T-cell (primary cell): ENCODE data around the gene APBB2. TPM values are rescaled to one million over a fixed set of nuclear protein-coding genes. Genes with fewer than 3 reads are reported as not detected.
"Not testable (repeated sequence)": the region's sequence is repeated elsewhere in the genome, so short reads cannot be mapped to it uniquely, and the experiment has no call there.

Source experiments
- ATAC-seq, 4 experiments: fragments of 200-7000 bp in 3 of 4; fragments of 150-1000 bp in 1 of 4; cut with Tn5 transposase; replicated peaks in 1 of 4; 1 replicate in 3 of 4; 2 replicates in 1 of 4; pipeline ENCODE4 v1.10.0; 2021; ENCODE audit warnings: moderate library complexity in 3 of 4, mild to moderate bottlenecking in 2 of 4, moderate number of reproducible peaks in 1 of 4
- CTCF ChIA-PET, 2 donors: fragments of 300-600 bp; sonication (Branson Sonifier 250); formaldehyde crosslinking; loops; one replicate each; lab custom pipeline; 2022; ENCODE audit warnings: antibody characterized with exemption in 2 of 2; lab: Charles Lee
- POLR2A ChIA-PET, 2 donors: fragments of 300-600 bp; sonication (Branson Sonifier 250); formaldehyde crosslinking; loops; one replicate each; lab custom pipeline; 2022; ENCODE audit warnings: antibody characterized with exemption in 2 of 2; lab: Charles Lee
- DNase-seq, 35 experiments: peaks; one replicate each; pipeline versions ENCODE4 v3.0.0 to v3.0.0-alpha.2; 2013 to 2023
- H3K27ac ChIP-seq: one replicate; pipeline ENCODE4 v1.5.1; 2013; ENCODE audit warnings: low read length
- H3K27me3 ChIP-seq, 2 experiments: replicated peaks in 1 of 2; 1 replicate in 1 of 2; 2 replicates in 1 of 2; pipeline versions ENCODE4 v1.6.1 to v1.7.0; 2013; ENCODE audit warnings: low read length in 1 of 2, mixed read lengths in 1 of 2; ENCODE audit not compliant: control insufficient read depth in 2 of 2, insufficient read depth in 2 of 2; ENCODE audit errors: extremely low read depth in 1 of 2
- H3K36me3 ChIP-seq, 2 donors: 1 replicate in 1 of 2; 2 replicates in 1 of 2; pipeline versions ENCODE4 v1.6.1 to v1.7.0; 2013; ENCODE audit warnings: low read length in 1 of 2; ENCODE audit not compliant: control insufficient read depth in 2 of 2, insufficient read depth in 1 of 2; ENCODE audit errors: extremely low read depth in 1 of 2
- H3K4me1 ChIP-seq, 2 experiments: 1 replicate in 1 of 2; 2 replicates in 1 of 2; pipeline versions ENCODE4 v1.6.1 to v1.7.0; 2013; ENCODE audit warnings: low read length in 2 of 2, mixed read lengths in 1 of 2; ENCODE audit not compliant: insufficient read depth in 2 of 2, control insufficient read depth in 1 of 2; ENCODE audit errors: extremely low read depth in 1 of 2
- H3K4me3 ChIP-seq, 2 donors: 1 replicate in 1 of 2; 2 replicates in 1 of 2; pipeline versions ENCODE4 v1.5.1 to v1.7.0; 2013; ENCODE audit warnings: mild to moderate bottlenecking in 2 of 2, low read length in 1 of 2, moderate library complexity in 1 of 2; ENCODE audit not compliant: control insufficient read depth in 1 of 2; ENCODE audit errors: extremely low read depth in 1 of 2
- H3K9me3 ChIP-seq: 2 replicates; pipeline ENCODE4 v1.7.0; 2013
- H3K27ac Mint-ChIP-seq, 2 donors: one replicate each; pipeline ENCODE4 v1.8.0; 2020 to 2021; ENCODE audit warnings: mild to moderate bottlenecking in 2 of 2, mixed read lengths in 2 of 2
- H3K27me3 Mint-ChIP-seq, 2 donors: one replicate each; pipeline ENCODE4 v1.8.0; 2021 to 2022; ENCODE audit warnings: mixed read lengths in 2 of 2
- H3K36me3 Mint-ChIP-seq: one replicate; pipeline ENCODE4 v1.8.0; 2021; ENCODE audit warnings: mixed read lengths
- H3K4me1 Mint-ChIP-seq, 3 donors: one replicate each; pipeline ENCODE4 v1.8.0; 2020 to 2022; ENCODE audit warnings: mixed read lengths in 3 of 3, mild to moderate bottlenecking in 1 of 3
- H3K4me3 Mint-ChIP-seq, 3 donors: one replicate each; pipeline ENCODE4 v1.8.0; 2020 to 2022; ENCODE audit warnings: mild to moderate bottlenecking in 3 of 3, mixed read lengths in 3 of 3, moderate library complexity in 3 of 3
- H3K9me3 Mint-ChIP-seq, 3 donors: one replicate each; pipeline ENCODE4 v1.8.0; 2020 to 2022; ENCODE audit warnings: mixed read lengths in 3 of 3
- WGBS: methylation state at CpG from one replicate; pipeline ENCODE4 v1.1.5; 2013; ENCODE audit warnings: missing lambda C conversion rate; ENCODE audit not compliant: insufficient coverage; 5-methylcytosine and 5-hydroxymethylcytosine counted together
- total RNA-seq, 35 experiments: library from RNA in 6 of 35; stranded (reverse) in 6 of 35; fragments of 120-200 nt in 1 of 35; gene quantifications; one replicate each; pipeline versions ENCODE4 v1.2.1 to v1.2.4 and lab custom pipeline; 2013 to 2026

Gene APBB2
- total RNA-seq, 5 donors from 2014 or later (not counting 1 experiment from before 2014, with no cell fraction given), result 0.23 to 1.6 (median 0.70) TPM

DNA sequence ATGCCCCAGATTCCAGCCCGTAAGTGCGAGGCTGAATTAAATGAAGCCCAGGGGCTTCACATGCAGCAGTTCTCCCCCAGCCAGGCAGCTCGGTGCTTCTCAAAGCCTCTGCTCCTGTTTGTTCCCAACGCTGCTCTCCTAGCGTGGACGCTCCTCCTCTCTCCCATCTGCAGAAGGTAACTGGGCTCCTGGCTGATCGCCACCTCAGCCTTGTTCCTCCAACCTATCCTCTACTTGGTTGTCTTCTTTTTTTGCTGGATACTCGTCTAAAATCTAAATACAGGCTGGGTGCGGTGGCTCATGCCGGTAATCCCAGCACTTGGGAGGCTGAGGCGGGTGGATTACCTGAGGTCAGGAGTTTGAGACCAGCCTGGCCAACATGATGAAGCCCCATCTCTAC is 394.2 kb downstream of the APBB2 start:
- Mint-ChIP-seq H3K4me3 (no peak overlapping the region), H3K9me3 (no peaks in the 10 kb centered on the region), H3K36me3 (no peaks in the 10 kb centered on the region), H3K27ac (no peak overlapping the region), H3K4me1 (no peaks in the 10 kb centered on the region), H3K27me3 (no peaks in the 10 kb centered on the region)
- Histone ChIP-seq H3K36me3 (no peaks in the 10 kb centered on the region), H3K27ac (no peak overlapping the region), H3K4me3 (no peak overlapping the region), H3K9me3 (no peaks in the 10 kb centered on the region), H3K4me1 (no peaks in the 10 kb centered on the region), H3K27me3 (no peaks in the 10 kb centered on the region)
- no peak for ATAC-seq
- ChIA-PET POLR2A (no interaction called here), CTCF (no interaction called here)
- no peak for DNase-seq
- 94% methylated on average over 6 of the region's 11 CpGs for WGBS

DNA sequence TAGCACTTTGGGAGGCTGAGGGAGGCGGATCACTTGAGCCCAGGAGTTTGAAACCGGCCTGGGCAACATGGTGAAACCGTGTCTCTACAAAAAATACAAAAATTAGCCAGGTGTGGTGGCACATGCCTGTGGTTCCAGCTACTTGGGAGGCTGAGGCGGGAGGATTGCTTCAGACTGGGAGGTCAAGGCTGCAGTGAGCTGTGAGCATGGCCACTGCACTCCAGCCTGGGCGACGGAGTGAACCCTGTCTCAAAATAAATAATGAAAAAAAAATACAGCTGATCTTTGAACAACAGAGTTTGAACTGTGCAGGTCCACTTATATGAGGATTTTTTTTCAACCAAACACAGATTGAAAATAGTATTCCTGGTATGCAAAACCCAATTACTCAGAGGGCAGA is 397.2 kb downstream of the APBB2 start:
- WGBS, result 86% methylated on average over 2 of the region's 6 CpGs
- H3K4me3 Mint-ChIP-seq, H3K36me3 Mint-ChIP-seq, H3K36me3 ChIP-seq, DNase-seq, H3K9me3 ChIP-seq, ATAC-seq, H3K9me3 Mint-ChIP-seq, POLR2A ChIA-PET, H3K27me3 Mint-ChIP-seq, H3K27me3 ChIP-seq, H3K4me1 Mint-ChIP-seq, H3K27ac Mint-ChIP-seq, H3K4me3 ChIP-seq, H3K27ac ChIP-seq, CTCF ChIA-PET, H3K4me1 ChIP-seq: not testable (repeated sequence)

DNA sequence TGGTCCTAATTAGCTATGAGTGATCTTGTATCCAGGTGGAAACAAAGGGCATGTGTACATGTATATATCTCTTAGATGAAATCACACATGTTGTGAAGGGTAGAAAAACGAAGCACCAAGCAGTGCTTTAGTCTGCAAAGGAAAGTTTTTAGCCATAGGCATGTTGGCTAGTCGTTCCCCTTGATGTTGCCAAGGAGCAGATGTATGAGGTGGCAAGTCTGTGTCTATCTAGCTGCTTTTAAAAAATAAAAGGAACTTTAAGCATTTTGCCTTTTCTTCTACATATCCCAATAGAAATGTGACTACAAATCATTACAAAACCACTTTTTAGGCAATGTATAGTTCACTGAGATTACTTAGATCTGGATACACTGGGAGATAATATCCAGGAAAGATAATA is 401.5 kb downstream of the APBB2 start:
- H3K9me3 Mint-ChIP-seq, result no peaks in the 10 kb centered on the region
- Histone ChIP-seq H3K36me3 (no peaks in the 10 kb centered on the region), H3K4me1 (no peaks in the 10 kb centered on the region), H3K9me3 (no peaks in the 10 kb centered on the region), H3K27me3 (no peaks in the 10 kb centered on the region), H3K27ac (no peak overlapping the region), H3K4me3 (no peak overlapping the region)
- no peak overlapping the region for H3K27ac Mint-ChIP-seq
- ATAC-seq (no peak), DNase-seq (no peak)
- ChIA-PET POLR2A (no interaction called here), CTCF (no interaction called here)
- no peaks in the 10 kb centered on the region for H3K27me3 Mint-ChIP-seq
- no peaks in the 10 kb centered on the region for H3K36me3 Mint-ChIP-seq
- H3K4me1 Mint-ChIP-seq, result no peaks in the 10 kb centered on the region
- no peak overlapping the region for H3K4me3 Mint-ChIP-seq
- WGBS, result no CpG with 5 or more reads among the region's 2 CpGs

DNA sequence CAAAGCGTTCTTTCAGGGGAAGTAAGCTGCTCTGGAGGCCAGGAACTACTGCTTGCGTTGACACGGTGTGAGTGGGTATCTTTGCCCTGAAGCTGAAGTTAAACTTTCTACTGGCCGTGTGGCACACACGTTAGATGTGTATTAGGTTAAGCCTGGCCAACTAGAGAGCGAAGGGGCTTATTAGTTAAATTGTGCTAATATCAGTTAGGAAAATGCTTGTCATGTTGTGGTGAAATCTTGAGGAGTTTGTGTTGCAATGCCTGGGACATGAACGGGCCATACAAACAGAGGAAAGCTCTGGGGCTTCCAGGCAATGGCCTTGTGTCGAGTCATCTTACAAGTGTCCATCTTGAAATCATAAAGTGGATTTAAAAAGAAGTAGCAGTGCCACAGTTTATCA is 402.0 kb downstream of the APBB2 start:
- H3K9me3 ChIP-seq, result no peaks in the 10 kb centered on the region
- no peaks in the 10 kb centered on the region for H3K4me1 ChIP-seq
- Mint-ChIP-seq H3K4me3 (no peak overlapping the region), H3K4me1 (no peaks in the 10 kb centered on the region), H3K9me3 (no peaks in the 10 kb centered on the region), H3K27ac (no peak overlapping the region), H3K36me3 (no peaks in the 10 kb centered on the region), H3K27me3 (no peaks in the 10 kb centered on the region)
- POLR2A ChIA-PET, result no interaction called here
- H3K4me3 ChIP-seq, result no peak overlapping the region
- DNase-seq (no peak), ATAC-seq (no peak)
- no peaks in the 10 kb centered on the region for H3K36me3 ChIP-seq
- whole genome bisulfite sequencing, result 87% methylated on average over 4 of the region's 8 CpGs
- no peak overlapping the region for H3K27ac ChIP-seq
- no peaks in the 10 kb centered on the region for H3K27me3 ChIP-seq
- CTCF ChIA-PET, result no interaction called here

DNA sequence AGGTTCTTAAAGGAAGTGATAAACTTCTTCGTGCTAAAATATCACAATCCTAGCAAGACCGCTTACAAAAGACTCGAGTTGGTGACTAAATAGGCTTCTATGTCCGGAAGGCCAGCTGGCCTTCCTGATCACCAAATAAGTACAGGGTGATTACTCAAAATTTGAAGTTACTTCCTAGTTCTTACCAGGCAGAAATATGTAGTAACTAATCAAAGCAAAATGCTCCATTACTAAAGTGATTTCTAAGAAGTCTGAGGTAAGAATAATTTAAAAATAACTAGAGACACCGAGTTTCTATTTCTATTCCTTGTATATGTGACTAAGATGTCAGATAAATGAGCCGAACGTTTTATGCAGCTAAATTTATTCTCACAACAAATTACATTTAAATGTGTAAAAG is 402.4 kb downstream of the APBB2 start:
- H3K4me3 Mint-ChIP-seq, result no peak overlapping the region
- no peak for ATAC-seq
- H3K27me3 Mint-ChIP-seq, result no peaks in the 10 kb centered on the region
- Histone ChIP-seq H3K27ac (no peak overlapping the region), H3K36me3 (no peaks in the 10 kb centered on the region), H3K27me3 (no peaks in the 10 kb centered on the region), H3K4me3 (no peak overlapping the region), H3K9me3 (no peaks in the 10 kb centered on the region), H3K4me1 (no peaks in the 10 kb centered on the region)
- H3K36me3 Mint-ChIP-seq, result no peaks in the 10 kb centered on the region
- no CpG with 5 or more reads among the region's 7 CpGs for WGBS
- H3K9me3 Mint-ChIP-seq, result no peaks in the 10 kb centered on the region
- no peak for DNase-seq
- H3K27ac Mint-ChIP-seq, result no peak overlapping the region
- H3K4me1 Mint-ChIP-seq, result no peaks in the 10 kb centered on the region
- ChIA-PET POLR2A (no interaction called here), CTCF (no interaction called here)

DNA sequence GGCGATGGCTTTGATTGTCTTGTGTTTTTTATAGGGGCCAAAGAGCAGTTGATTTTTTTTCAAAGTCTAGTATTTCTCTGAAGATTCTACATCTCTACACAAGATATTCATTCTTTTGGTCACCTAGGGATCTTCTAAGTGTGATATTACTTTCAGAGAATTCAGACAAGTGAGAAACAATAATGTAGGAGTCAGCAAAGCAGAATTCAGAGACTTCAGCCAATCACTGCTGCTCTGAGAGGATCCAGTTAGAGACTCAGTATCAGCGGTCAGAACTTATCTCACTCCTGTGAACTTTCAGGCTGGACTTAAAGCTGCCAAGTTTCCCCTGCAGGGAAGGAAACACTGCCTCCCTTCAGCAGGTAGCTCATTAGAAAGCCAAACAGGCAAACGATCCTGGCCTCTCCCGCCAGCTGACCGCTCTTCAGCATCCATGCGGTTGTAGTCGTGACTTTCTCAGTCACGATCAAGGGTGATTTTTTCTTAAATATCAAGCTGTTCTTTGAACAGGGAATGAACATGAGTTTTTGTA is 405.4 kb downstream of the APBB2 start:
- no peaks in the 10 kb centered on the region for H3K4me1 ChIP-seq
- no peaks in the 10 kb centered on the region for H3K4me1 Mint-ChIP-seq
- CTCF ChIA-PET, result no interaction called here
- H3K27me3 Mint-ChIP-seq, result no peaks in the 10 kb centered on the region
- no peak overlapping the region for H3K27ac Mint-ChIP-seq
- no peak overlapping the region for H3K4me3 ChIP-seq
- 89% methylated on average over 7 of the region's 8 CpGs for WGBS
- H3K36me3 Mint-ChIP-seq, result no peaks in the 10 kb centered on the region
- ATAC-seq (no peak), DNase-seq (no peak)
- H3K9me3 Mint-ChIP-seq, result no peaks in the 10 kb centered on the region
- H3K9me3 ChIP-seq, result no peaks in the 10 kb centered on the region
- POLR2A ChIA-PET, result no interaction called here
- no peak overlapping the region for H3K4me3 Mint-ChIP-seq
- H3K27ac ChIP-seq, result no peak overlapping the region
- no peaks in the 10 kb centered on the region for H3K27me3 ChIP-seq
- H3K36me3 ChIP-seq, result no peaks in the 10 kb centered on the region

DNA sequence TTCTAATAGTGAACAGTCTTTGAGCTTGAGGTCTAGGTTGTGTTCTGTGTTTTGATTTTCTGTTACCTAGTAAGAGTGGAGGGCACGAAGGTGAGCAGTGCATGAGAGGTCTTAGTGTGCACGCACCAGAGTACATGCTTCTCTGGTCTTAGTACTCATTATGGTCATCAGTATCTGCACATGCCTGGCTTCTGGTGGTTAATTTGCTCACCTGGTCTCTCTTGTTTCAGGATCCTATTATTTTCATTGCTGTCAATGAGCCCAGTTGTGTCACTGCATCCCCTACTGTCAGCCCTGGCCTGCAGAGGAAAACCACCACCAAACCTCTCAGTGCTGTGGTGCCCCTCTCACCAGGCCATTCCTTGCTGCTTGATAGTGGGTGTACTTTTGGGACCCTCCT is 409.7 kb downstream of the APBB2 start:
- Histone ChIP-seq H3K4me3 (no peak overlapping the region), H3K27ac (no peak overlapping the region), H3K4me1 (no peaks in the 10 kb centered on the region), H3K36me3 (no peaks in the 10 kb centered on the region), H3K27me3 (no peaks in the 10 kb centered on the region), H3K9me3 (no peaks in the 10 kb centered on the region)
- H3K4me3 Mint-ChIP-seq, result no peak overlapping the region
- WGBS, result 95% methylated on average over 2 of the region's 2 CpGs
- H3K27ac Mint-ChIP-seq, result no peak overlapping the region
- ChIA-PET POLR2A (no interaction called here), CTCF (no interaction called here)
- no peak for ATAC-seq
- DNase-seq, result no peak
- H3K36me3 Mint-ChIP-seq, result no peaks in the 10 kb centered on the region
- H3K9me3 Mint-ChIP-seq, result no peaks in the 10 kb centered on the region
- H3K4me1 Mint-ChIP-seq, result no peaks in the 10 kb centered on the region
- no peaks in the 10 kb centered on the region for H3K27me3 Mint-ChIP-seq
